ENCODE data around the gene POTEF.
"Not testable (repeated sequence)": the region's sequence is repeated elsewhere in the genome, so short reads cannot be mapped to it uniquely, and the experiment has no call there.

POTEF gene

DNA sequence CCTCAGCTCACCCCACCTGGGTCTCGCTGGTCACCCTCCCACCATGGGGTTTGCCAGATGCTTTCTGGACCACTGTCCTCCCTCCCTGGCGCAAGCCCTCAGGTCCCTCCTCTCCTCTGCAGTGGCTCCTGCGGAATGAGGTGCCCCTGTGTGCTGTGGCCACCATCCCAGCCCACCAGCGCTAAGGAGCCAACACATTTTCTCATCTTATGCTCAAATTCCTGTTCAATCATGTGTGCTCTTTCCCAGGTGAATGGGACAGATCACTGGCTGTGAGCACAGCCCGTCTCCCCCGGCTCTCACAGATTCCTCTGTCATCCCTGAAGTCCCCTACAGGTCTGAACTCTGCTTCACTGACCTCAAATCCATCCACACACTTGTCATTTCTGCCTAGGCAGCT lies 31.1 kb upstream of the POTEF start:
- no peak overlapping the region for H3K4me3 ChIP-seq (replicated peaks; ENCODE audit: low read depth, low read length)
- no peak for DNase-seq (ENCODE audit: extremely low read depth, low read depth)
- TF ChIP-seq CTCF (IDR thresholded peaks at IDR 0.05; ENCODE audit: low read depth, low read length, missing control alignments): no peak

DNA sequence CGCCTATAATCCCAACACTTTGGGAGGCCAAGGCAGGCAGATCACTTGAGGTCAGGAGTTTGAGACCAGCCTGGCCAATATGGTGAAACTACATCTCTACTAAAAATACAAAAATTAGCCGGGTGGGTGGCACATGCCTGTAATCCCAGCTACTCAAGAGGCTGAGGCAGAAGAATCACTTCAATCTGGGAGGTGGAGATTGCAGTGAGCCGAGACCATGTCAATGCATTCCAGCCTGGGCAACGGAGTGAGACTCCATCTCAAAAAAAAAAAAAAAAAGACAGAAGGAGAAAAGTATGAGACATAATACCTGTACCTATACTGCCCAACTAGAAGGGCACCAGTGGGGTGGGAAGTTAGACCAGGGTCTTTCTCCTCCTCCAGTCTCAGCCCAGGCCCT lies 30.4 kb upstream of the POTEF start:
- not testable (repeated sequence) for H3K4me3 ChIP-seq (replicated peaks; ENCODE audit: low read depth, low read length); DNase-seq (ENCODE audit: extremely low read depth, low read depth)

GRCh38 chr2:130158631-130159030 lies 29.6 kb upstream of the POTEF start:
- no peak for TF ChIP-seq CTCF (IDR thresholded peaks at IDR 0.05; ENCODE audit: low read depth, low read length, missing control alignments)
- no peak overlapping the region for H3K4me3 ChIP-seq (replicated peaks; ENCODE audit: low read depth, low read length)
- no peak for DNase-seq (ENCODE audit: extremely low read depth, low read depth)

- DNase-seq (ENCODE audit: extremely low read depth, low read depth); H3K4me3 ChIP-seq (replicated peaks; ENCODE audit: low read depth, low read length): not testable (repeated sequence)
Measured at GRCh38 chr2:130157825-130158514, 28.9 kb upstream of the POTEF start.

GRCh38 chr2:130157354-130157753 lies 28.3 kb upstream of the POTEF start:
- not testable (repeated sequence) for H3K4me3 ChIP-seq (replicated peaks; ENCODE audit: low read depth, low read length); DNase-seq (ENCODE audit: extremely low read depth, low read depth)

DNA sequence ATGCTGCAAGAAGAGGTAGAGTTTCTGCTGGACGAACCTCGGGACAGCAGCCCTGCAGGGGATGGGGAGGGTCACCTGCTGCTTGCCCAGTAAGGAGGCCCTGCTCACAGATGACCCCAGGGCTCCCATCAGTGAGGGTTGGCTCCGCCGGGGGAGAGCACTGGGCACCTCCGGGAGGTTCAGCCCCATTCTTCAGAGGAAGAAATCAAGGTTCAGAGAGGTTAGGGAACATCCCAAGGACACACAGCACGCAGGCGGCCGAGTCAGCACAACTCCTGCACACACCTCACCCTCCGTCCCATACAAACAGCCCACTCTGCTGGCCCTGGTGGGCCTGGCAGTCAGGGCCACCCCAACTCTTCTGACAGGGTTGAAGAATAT lies 27.6 kb upstream of the POTEF start:
- TF ChIP-seq CTCF (IDR thresholded peaks at IDR 0.05; ENCODE audit: low read depth, low read length, missing control alignments): no peak
- no peak for DNase-seq (ENCODE audit: extremely low read depth, low read depth)
- H3K4me3 ChIP-seq (replicated peaks; ENCODE audit: low read depth, low read length): no peak overlapping the region

DNA sequence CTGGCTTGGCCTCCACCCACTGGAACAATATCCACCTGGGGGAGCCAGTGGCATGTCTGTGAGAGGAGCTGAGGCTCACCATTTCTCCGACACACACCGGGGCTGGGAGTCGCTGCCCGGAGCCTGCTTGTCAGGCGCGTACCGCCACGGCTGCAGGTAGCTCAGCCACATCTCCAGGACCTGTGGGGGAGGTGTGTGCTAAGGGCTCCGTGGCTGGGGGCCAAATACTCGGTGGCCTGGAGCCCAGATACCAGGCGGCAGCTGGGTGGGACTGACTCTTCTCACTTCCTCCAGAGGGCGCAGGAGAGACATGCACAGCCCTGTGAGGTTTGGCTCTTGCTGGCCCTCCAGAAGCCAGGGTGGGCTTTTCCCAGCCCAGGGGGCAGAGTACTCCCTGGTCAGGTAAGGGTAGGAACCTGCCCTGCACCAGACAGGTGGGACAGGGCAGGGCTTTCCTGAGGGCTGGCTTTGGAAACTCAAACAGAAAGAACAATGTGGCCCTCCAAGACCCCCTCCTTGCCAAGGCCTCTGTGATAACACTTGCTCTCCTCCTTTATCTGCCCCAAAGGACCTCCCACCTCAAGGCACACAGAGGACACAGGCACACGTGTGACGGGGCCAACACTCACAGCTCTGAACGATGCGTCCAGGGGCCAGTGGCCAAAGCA lies 27.1 kb upstream of the POTEF start:
- not testable (repeated sequence) for H3K4me3 ChIP-seq (replicated peaks; ENCODE audit: low read depth, low read length); DNase-seq (ENCODE audit: extremely low read depth, low read depth)
- TF ChIP-seq CTCF (IDR thresholded peaks at IDR 0.05; ENCODE audit: low read depth, low read length, missing control alignments): peak; percentile 58

- no peak for DNase-seq (ENCODE audit: extremely low read depth, low read depth)
- H3K4me3 ChIP-seq (replicated peaks; ENCODE audit: low read depth, low read length): no peak overlapping the region
- TF ChIP-seq CTCF (IDR thresholded peaks at IDR 0.05; ENCODE audit: low read depth, low read length, missing control alignments): no peak
Measured at GRCh38 chr2:130154773-130155765, 26.0 kb upstream of the POTEF start.

- DNase-seq (ENCODE audit: extremely low read depth, low read depth); H3K4me3 ChIP-seq (replicated peaks; ENCODE audit: low read depth, low read length): not testable (repeated sequence)
Measured at GRCh38 chr2:130154423-130154770, 25.4 kb upstream of the POTEF start.

DNA sequence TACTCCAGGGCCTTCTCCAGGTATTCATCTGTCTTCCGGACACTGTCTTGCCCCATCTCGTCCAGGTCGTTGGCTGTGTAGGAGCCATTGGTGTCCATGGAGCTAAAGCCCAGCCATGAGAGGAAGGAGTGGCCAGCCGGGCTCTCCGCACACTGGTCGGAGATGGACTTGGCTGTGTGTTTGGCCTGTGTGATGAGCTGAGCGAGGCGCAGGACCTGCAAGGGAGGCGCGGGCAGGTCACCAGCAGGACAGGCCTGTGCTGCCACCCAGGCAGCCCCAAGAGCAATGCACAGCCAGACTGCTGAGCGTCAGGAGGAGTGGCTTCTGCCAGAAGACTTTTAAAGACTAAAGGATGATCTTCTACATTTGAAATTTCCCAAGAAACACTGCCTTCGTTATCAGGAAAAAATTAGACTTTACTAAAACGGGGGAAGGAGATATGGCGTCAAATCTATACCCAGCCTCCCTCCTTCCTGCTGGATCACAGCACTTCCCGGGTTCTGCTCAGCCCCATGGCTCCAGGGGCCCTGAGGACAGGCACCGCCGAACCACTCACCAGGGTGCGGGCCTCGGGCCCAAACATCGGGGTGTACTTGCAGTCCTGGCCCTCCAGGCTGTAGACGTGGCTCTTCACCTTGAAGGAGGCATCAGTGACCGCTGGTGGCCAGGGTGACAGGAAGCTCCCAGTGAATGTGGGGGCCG lies 24.9 kb upstream of the POTEF start:
- not testable (repeated sequence) for DNase-seq (ENCODE audit: extremely low read depth, low read depth); H3K4me3 ChIP-seq (replicated peaks; ENCODE audit: low read depth, low read length)
